ENCODE data around the gene CEP57. TPM values are rescaled to one million over a fixed set of nuclear protein-coding genes. Genes with fewer than 3 reads are reported as not detected.

Gene CEP57
- total and polyA plus RNA-seq, 2 of the 13 experiments (the other 11 are each of a cell fraction or from before 2014, with no cell fraction given): 34.3 to 59.4 TPM

DNA sequence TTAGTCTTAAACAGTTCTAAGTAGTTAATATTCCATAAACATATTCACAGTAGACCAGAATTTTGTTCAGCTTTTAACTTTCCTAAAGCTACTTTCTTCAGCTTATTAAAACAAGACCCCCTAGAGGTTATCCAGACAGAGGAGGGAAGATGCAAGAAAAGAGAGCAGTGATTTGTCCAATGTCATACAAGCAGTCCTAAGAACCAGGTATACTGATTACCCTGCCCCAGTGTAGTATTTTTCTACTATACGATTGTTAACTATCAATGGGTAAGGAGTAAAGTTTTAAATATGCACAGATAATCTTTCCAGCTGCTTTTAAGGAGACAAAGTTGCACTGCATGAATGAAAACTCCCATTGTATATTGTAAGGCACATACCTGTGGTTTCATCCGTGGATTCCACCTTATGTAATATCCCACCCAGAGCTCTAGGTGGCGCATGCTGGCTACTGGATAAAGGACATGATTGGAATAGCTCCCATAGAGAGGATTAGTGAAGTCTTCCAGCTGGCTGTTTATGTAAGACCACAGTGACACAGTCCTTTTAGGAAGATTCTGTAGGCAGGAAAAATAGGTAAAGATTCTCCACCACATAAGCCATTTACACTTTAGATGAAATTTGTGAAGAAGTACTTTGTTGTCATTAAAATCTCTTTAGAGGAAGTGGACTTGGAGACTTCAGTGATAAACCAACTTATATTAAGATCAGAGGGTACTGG is 45.6 kb downstream of the CEP57 start (continued):
- TF ChIP-seq, protein P1, sequence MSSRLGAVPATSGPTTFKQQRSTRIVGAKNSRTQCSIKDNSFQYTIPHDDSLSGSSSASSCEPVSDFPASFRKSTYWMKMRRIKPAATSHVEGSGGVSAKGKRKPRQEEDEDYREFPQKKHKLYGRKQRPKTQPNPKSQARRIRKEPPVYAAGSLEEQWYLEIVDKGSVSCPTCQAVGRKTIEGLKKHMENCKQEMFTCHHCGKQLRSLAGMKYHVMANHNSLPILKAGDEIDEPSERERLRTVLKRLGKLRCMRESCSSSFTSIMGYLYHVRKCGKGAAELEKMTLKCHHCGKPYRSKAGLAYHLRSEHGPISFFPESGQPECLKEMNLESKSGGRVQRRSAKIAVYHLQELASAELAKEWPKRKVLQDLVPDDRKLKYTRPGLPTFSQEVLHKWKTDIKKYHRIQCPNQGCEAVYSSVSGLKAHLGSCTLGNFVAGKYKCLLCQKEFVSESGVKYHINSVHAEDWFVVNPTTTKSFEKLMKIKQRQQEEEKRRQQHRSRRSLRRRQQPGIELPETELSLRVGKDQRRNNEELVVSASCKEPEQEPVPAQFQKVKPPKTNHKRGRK (CRISPR knock-in tag; IDR thresholded peaks at IDR 0.05): no peak
- TF ChIP-seq ZNF205 (CRISPR knock-in tag; IDR thresholded peaks at IDR 0.05) (no peak), RARA (CRISPR knock-in tag; IDR thresholded peaks at IDR 0.05) (no peak), FOSL2 (CRISPR knock-in tag; IDR thresholded peaks at IDR 0.05) (0 out of 2 replicates have a peak, but pooled peaks have one; percentile 13), SAP130 (CRISPR knock-in tag; IDR thresholded peaks at IDR 0.05; ENCODE audit: low read depth) (peak; percentile 38; the same call in 1 of the 2 replicates), KAT2B (IDR thresholded peaks at IDR 0.05; ENCODE audit: borderline replicate concordance, low read depth, low read length) (no peak), ZNF567 (CRISPR knock-in tag; IDR thresholded peaks at IDR 0.05; ENCODE audit: borderline replicate concordance) (no peak), SMC3 (IDR thresholded peaks at IDR 0.05; ENCODE audit: low read length) (peak; percentile 91), XRCC5 (optimal IDR thresholded peaks at IDR 0.05; ENCODE audit: low read length) (peak; percentile 56), ZNF431 (CRISPR knock-in tag; IDR thresholded peaks at IDR 0.05; ENCODE audit: borderline replicate concordance, low read depth) (no peak), PITX1 (CRISPR knock-in tag; IDR thresholded peaks at IDR 0.05) (peak; percentile 82), SIN3B (IDR thresholded peaks at IDR 0.05; ENCODE audit: low read length) (no peak), ZNF333 (CRISPR knock-in tag; IDR thresholded peaks at IDR 0.05; ENCODE audit: borderline replicate concordance) (no peak), ZFP90 (CRISPR knock-in tag; IDR thresholded peaks at IDR 0.05; ENCODE audit: borderline replicate concordance) (no peak)
- TF ChIP-seq, protein P2, sequence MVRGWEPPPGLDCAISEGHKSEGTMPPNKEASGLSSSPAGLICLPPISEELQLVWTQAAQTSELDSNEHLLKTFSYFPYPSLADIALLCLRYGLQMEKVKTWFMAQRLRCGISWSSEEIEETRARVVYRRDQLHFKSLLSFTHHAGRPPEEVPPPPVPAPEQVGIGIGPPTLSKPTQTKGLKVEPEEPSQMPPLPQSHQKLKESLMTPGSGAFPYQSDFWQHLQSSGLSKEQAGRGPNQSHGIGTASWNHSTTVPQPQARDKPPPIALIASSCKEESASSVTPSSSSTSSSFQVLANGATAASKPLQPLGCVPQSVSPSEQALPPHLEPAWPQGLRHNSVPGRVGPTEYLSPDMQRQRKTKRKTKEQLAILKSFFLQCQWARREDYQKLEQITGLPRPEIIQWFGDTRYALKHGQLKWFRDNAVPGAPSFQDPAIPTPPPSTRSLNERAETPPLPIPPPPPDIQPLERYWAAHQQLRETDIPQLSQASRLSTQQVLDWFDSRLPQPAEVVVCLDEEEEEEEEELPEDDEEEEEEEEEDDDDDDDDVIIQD (CRISPR knock-in tag; IDR thresholded peaks at IDR 0.05; ENCODE audit: low read depth): 0 out of 2 replicates have a peak, but pooled peaks have one; percentile 35
- TF ChIP-seq, protein P3, sequence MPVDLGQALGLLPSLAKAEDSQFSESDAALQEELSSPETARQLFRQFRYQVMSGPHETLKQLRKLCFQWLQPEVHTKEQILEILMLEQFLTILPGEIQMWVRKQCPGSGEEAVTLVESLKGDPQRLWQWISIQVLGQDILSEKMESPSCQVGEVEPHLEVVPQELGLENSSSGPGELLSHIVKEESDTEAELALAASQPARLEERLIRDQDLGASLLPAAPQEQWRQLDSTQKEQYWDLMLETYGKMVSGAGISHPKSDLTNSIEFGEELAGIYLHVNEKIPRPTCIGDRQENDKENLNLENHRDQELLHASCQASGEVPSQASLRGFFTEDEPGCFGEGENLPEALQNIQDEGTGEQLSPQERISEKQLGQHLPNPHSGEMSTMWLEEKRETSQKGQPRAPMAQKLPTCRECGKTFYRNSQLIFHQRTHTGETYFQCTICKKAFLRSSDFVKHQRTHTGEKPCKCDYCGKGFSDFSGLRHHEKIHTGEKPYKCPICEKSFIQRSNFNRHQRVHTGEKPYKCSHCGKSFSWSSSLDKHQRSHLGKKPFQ (CRISPR knock-in tag; IDR thresholded peaks at IDR 0.05; ENCODE audit: insufficient replicate concordance): no peak
- TF ChIP-seq, protein P4, sequence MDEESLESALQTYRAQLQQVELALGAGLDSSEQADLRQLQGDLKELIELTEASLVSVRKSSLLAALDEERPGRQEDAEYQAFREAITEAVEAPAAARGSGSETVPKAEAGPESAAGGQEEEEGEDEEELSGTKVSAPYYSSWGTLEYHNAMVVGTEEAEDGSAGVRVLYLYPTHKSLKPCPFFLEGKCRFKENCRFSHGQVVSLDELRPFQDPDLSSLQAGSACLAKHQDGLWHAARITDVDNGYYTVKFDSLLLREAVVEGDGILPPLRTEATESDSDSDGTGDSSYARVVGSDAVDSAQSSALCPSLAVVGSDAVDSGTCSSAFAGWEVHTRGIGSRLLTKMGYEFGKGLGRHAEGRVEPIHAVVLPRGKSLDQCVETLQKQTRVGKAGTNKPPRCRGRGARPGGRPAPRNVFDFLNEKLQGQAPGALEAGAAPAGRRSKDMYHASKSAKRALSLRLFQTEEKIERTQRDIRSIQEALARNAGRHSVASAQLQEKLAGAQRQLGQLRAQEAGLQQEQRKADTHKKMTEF (CRISPR knock-in tag; IDR thresholded peaks at IDR 0.05): no peak
- TF ChIP-seq, protein P5, sequence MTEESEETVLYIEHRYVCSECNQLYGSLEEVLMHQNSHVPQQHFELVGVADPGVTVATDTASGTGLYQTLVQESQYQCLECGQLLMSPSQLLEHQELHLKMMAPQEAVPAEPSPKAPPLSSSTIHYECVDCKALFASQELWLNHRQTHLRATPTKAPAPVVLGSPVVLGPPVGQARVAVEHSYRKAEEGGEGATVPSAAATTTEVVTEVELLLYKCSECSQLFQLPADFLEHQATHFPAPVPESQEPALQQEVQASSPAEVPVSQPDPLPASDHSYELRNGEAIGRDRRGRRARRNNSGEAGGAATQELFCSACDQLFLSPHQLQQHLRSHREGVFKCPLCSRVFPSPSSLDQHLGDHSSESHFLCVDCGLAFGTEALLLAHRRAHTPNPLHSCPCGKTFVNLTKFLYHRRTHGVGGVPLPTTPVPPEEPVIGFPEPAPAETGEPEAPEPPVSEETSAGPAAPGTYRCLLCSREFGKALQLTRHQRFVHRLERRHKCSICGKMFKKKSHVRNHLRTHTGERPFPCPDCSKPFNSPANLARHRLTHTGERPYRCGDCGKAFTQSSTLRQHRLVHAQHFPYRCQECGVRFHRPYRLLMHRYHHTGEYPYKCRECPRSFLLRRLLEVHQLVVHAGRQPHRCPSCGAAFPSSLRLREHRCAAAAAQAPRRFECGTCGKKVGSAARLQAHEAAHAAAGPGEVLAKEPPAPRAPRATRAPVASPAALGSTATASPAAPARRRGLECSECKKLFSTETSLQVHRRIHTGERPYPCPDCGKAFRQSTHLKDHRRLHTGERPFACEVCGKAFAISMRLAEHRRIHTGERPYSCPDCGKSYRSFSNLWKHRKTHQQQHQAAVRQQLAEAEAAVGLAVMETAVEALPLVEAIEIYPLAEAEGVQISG (CRISPR knock-in tag; IDR thresholded peaks at IDR 0.05): 0 out of 2 replicates have a peak, but pooled peaks have one; percentile 44
